Choroid plexus epithelial cell (primary cell): ENCODE data around the gene ARHGAP19.

Experiments used
- DNase-seq: peaks from one replicate; pipeline ENCODE4 v3.0.0-alpha.2; 2010; ENCODE audit warnings: low read depth
- H3K4me3 ChIP-seq: 2 replicates; pipeline ENCODE4 v1.5.1; 2011; ENCODE audit warnings: low read depth, mild to moderate bottlenecking, control low read depth, low read length, moderate library complexity
- CTCF ChIP-seq: conservative IDR thresholded peaks from 2 replicates; pipeline ENCODE4 v1.5.1; 2011; ENCODE audit warnings: low read depth, mild to moderate bottlenecking, control low read depth, inconsistent platforms, low read length, moderate library complexity

The ARHGAP19 gene

GRCh38 chr10:97195706-97196222, 96.7 kb downstream of the ARHGAP19 start:
- H3K4me3 ChIP-seq, result peak overlapping the region; percentile 52
- no peak for TF ChIP-seq CTCF
- DNase-seq, result no peak

- TF ChIP-seq CTCF, result no peak
- no peak overlapping the region for H3K4me3 ChIP-seq
Observed at GRCh38 chr10:97192952-97193435, 99.4 kb downstream of the ARHGAP19 start.

GRCh38 chr10:97190450-97190849, 102.0 kb downstream of the ARHGAP19 start:
- no peak for DNase-seq
- no peak overlapping the region for H3K4me3 ChIP-seq
- TF ChIP-seq CTCF, result no peak

More at GRCh38 chr10:97192952-97193435, 99.4 kb downstream of the ARHGAP19 start:
- no peak for DNase-seq

- no peak for TF ChIP-seq CTCF
- DNase-seq, result no peak
- H3K4me3 ChIP-seq, result no peak overlapping the region
Observed at GRCh38 chr10:97188261-97188711, 104.2 kb downstream of the ARHGAP19 start.

GRCh38 chr10:97186911-97187310, 105.5 kb downstream of the ARHGAP19 start:
- DNase-seq, result no peak
- H3K4me3 ChIP-seq, result no peak overlapping the region
- no peak for TF ChIP-seq CTCF

- no peak within 1 kb of the TSS for H3K4me3 ChIP-seq
- no peak for DNase-seq
- no peak for TF ChIP-seq CTCF
Observed at GRCh38 chr10:97185326-97186058, 106.9 kb downstream of the ARHGAP19 start, which contains the start of gene SLIT1. Gene SLIT1 (minus strand): TSS chr10:97185959. CDS start chr10:97185674, 285 bp downstream.
